Adipose tissue (tissue), 3 donors: ENCODE data around the gene MTMR8. TPM values are rescaled to one million over a fixed set of nuclear protein-coding genes. Genes with fewer than 3 reads are reported as not detected.

ENCODE experiments used
- H3K27ac ChIP-seq: one replicate; pipeline ENCODE4 v1.5.1; 2013; ENCODE audit warnings: low read depth, low read length
- whole genome bisulfite sequencing, 3 donors: extraction: QIAGEN DNeasy Blood & Tissue Kit; methylation state at CpG; one replicate each; pipeline ENCODE4 v1.1.7; 2013; 5-methylcytosine and 5-hydroxymethylcytosine counted together
- polyA plus RNA-seq, 3 donors: library from polyadenylated mRNA; stranded (reverse); fragments of 200-250 nt; gene quantifications; one replicate each; pipeline ENCODE4 v1.2.3, GENCODE V29; 2013
- donor health status: healthy with polysubstance abuse.
- donor health status: Bipolar disorder and iron deficiency.
- donor health status: healthy.

Gene MTMR8
- polyA plus RNA-seq, 3 donors = 0.28 to 0.90 (median 0.40) TPM

DNA sequence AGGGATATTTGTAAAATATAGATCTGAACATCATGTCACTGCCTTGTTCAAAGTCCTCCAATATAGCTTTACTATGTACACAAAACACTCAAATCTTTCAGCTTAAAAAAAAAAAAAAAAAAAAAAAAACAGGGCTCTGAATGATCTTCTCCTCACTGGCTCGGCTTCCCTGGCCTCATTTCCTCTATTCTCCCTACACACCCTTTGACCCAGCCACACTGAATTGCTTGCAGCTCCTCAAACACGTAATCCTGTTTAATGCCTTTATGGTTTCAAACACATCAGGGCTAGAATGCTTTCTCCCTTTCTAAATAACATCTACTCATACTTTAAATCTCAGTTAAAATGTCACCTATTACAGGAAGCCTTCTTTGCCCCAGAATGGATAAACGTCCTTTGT lies 60.8 kb downstream of the MTMR8 start:
- WGBS, 3 donors = 47 to 86% (median 80%) methylated on average over 3 of the region's 3 CpGs
- no peak overlapping the region for H3K27ac ChIP-seq

DNA sequence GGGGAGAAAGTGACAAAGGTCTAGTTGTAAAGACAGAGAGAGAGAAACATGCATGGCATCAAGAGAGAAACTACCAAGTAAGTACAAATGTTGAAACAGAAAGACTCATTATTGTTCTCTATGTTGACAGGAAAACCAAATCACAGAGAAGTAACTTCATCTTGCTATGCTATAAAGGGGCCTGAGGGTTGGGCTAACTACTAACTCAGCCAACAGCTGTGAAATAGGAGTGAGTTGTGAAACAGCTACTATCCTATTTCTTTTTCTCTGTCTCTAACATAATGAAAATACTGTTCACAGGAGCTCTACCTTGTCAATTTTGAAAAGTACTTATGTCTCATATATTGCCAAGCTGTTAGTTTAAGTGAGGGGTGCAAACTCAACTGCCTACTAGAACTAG lies 65.0 kb downstream of the MTMR8 start:
- no peak overlapping the region for H3K27ac ChIP-seq

DNA sequence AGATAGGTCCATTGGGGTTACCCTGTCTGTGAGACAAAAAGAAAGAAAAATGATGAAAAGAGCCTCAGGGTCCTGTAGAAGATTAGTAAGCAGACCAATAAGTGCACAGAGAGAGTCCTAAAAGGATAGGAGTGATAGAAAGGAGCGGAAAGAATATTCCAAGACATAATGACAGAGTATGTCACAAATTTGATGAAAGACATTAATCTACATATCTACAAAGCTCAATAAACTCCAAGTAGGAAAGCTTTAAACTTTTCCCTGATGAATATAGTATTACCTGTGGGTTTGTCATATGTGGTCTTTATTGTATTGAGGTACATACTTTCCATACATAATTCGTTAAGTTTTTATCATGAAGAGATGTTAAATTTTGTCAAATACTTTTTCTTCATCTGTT lies 73.7 kb downstream of the MTMR8 start:
- whole genome bisulfite sequencing, 3 donors = 85 to 98% (median 94%) methylated on average over 2 of the region's 2 CpGs

DNA sequence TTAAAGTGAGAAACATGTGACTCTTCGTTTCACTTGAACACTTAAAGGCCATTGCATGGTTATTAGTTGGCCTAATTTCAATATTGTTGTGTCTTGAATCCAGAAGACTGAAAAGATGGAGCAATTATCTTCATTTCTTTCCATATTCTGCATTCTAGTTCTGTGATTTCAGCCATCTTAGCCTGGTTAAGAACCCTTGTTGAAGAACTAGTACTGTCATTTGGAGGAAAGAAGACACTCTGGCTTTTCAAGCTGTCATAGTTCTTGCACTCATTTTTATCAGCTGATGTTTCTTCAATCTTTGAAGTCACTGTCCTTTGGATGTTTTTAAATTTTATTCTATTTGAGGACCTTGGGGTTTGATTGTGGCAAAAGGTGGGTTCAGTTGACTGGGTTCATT lies 81.6 kb downstream of the MTMR8 start:
- WGBS, 3 donors = 67 to 89% (median 86%) methylated on average over 1 of the region's 1 CpG
- H3K27ac ChIP-seq = no peak overlapping the region

More for the DNA sequence above, 73.7 kb downstream of the MTMR8 start:
- no peak overlapping the region for H3K27ac ChIP-seq

DNA sequence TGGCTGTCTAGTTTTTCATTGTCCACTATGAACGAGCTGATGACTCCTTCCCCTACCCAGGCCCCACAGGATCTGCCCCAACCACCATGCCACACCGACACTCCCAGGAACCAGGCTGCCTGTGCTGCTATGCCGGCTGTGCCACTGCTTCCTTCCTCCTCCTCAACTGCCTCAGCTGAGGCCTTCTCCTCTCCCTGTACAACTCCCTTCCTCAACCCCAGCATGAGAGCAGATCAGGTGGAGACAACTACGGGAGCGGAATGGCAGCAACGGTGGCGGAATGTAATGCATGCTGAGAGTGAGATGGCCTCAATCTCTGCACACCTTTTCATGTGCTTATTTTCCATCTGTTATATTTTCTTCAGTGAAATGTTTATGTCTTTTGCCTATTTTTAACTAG lies 88.5 kb downstream of the MTMR8 start:
- WGBS, 3 donors = 84 to 96% (median 94%) methylated on average over 7 of the region's 7 CpGs
- no peak overlapping the region for H3K27ac ChIP-seq

DNA sequence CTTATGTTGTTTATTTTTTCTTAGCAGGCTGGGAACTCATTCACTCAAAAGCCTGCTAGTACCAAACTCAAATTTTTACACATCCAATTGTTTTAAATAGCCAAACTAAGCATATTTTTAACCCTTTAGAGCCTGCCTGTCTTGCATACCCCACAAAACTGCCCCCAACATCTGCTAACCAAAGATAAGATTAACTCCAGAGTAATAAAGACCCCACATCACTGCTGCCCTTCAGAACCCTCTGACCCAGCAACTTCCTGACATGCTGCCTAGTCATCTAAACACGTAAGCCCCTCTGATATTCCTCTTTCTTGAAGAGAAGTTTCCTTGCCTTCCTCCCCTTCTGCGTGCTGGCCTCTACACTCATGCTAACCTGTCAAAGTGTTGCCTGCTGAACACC lies 104.1 kb downstream of the MTMR8 start:
- WGBS, 3 donors = 45 to 76% (median 65%) methylated on average over 2 of the region's 2 CpGs
- no peak overlapping the region for H3K27ac ChIP-seq

DNA sequence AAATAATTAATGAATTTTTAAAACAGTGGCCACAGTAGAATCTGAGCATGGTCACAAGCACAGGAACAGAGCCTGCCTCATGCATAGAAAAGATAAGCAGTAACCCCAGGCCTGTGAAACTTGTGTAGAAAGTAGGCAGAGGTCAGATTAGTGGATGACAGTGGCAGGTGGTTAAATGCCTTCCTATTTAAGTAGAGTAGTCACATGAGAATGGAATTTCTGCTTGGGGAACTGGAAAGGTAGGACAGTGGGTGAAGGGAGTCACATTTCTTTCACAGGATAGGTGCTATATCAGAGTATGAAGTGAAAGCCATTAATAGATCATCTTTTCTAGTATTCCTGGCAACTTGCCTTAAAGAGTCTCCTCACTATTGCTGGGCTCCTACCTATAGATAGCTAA lies 130.0 kb downstream of the MTMR8 start:
- H3K27ac ChIP-seq = no peak overlapping the region

DNA sequence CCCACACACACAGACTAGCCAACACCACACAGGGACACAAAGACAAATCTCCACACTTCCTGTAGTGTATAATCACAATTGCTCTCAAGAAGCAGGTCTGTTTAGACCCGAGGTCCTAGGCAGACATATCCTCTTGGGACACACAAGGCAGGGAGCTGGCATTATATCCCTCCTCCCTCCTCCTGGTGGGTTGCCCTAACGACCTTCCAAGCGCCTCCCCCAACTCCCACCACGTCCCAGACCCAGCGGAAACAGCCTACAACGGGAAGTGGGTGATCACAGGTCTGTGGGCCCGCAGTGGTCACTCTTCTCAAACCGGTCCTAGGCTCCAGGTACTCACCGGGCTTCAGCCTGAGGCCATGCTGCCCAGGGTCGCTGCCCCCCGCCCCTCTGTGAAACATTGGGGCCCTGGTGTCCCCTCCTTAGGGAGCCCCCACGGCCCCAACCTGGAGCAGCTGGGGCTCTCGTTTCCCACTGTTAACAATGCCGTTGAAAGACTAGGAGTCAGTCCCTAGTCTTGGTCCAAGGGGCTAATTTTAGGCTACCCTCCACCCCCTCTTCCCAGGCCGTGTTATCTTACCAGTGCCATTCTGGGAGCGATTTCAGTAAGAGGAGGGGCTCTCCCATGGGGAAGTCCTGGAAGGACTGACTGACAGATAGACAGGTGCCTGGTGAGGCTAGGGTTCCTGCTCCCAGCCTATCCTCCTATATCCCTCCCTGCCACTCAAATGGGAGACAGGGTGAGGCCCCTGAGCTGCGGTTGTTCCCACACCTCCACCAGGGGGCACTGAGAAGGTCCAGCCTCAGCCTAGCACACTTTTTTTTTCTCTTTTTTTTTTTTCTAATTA lies 164.9 kb downstream of the MTMR8 start, which contains the start of gene ASB12:
TSS of gene ASB12 (minus strand) at position 485 of the 848 bp plus-strand sequence. CDS start 4,957 bp downstream, outside the sequence.
- H3K27ac ChIP-seq = no peak within 1 kb of the TSS
- WGBS, 3 donors = 59 to 83% (median 72%) methylated on average over 11 to 17 of the region's 17 CpGs

DNA sequence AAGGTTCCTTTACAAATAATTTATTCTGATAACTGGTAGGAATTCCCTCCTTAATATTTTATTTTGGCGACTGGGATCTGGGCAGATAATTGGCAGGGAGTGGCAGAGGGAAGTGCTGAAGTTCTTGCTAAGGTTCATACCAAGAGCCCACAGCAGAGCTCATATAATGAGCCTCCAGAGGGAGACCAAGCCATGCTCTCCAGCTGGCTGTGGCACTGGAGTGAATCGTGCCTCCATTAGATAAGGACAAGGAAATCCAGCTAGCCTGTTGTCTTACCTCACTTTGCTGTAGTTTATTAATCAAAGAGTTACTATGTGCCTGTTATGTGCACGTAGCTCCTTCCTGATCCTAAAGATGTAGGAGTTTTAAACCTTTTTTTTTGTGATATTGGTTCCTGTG lies 166.1 kb downstream of the MTMR8 start:
- WGBS, 3 donors = 31 to 53% (median 43%) methylated on average over 3 of the region's 3 CpGs

More for the DNA sequence above, 166.1 kb downstream of the MTMR8 start:
- H3K27ac ChIP-seq = no peak overlapping the region

Other genes with a start within 250 kb of the MTMR8 start
- 1 to 10 TPM; 1.0 to 1.8 (median 1.1) TPM for gene AMER1, start 189.7 kb downstream of the MTMR8 start, polyA plus RNA-seq
- gene ASB12, start 164.8 kb downstream of the MTMR8 start, polyA plus RNA-seq = under 1 TPM in 2 of 3 donors, not detected in 1; 0.05 to 0.12 TPM